SK-N-SH (cell line): ENCODE measurements around the gene RELN.

Source experiments
- CHD2 ChIP-seq: fragments of 150-350 bp; IDR thresholded peaks from 2 replicates; pipeline ENCODE4 v1.6.1; 2018; ENCODE audit warnings: low read length; ENCODE audit not compliant: partially characterized antibody
- CTCF ChIP-seq: fragments of 200-600 bp; sonication (generic); IDR thresholded peaks from 2 replicates; pipeline ENCODE4 v1.6.1; 2017; ENCODE audit warnings: antibody characterized with exemption, mild to moderate bottlenecking, moderate library complexity
- ELF1 ChIP-seq: IDR thresholded peaks from 2 replicates; pipeline ENCODE4 v1.4.0; 2012
- EP300 ChIP-seq, 2 experiments: IDR thresholded peaks; 2 replicates each; pipeline versions ENCODE4 v1.4.0 to v1.6.1; 2012; ENCODE audit warnings: borderline replicate concordance in 1 of 2, low read depth in 1 of 2, low read length in 1 of 2
- FOSL2 ChIP-seq: IDR thresholded peaks from 2 replicates; pipeline ENCODE4 v1.4.0; 2012; ENCODE audit warnings: low read depth, mild to moderate bottlenecking, moderate library complexity, borderline replicate concordance

GRCh38 chr7:104018425-104018824 lies 29.0 kb upstream of the RELN start:
- no peak for TF ChIP-seq ELF1
- no peak for TF ChIP-seq CTCF
- no peak for TF ChIP-seq EP300 (IDR thresholded peaks at IDR 0.05; ENCODE audit: borderline replicate concordance in 1 of 2, low read depth in 1 of 2, low read length in 1 of 2)
- no peak for TF ChIP-seq FOSL2
- TF ChIP-seq CHD2, result no peak
